ENCODE measurements around the gene ICE2.
"Not testable (repeated sequence)": the region's sequence is repeated elsewhere in the genome, so short reads cannot be mapped to it uniquely, and the experiment has no call there.

Gene ICE2

DNA sequence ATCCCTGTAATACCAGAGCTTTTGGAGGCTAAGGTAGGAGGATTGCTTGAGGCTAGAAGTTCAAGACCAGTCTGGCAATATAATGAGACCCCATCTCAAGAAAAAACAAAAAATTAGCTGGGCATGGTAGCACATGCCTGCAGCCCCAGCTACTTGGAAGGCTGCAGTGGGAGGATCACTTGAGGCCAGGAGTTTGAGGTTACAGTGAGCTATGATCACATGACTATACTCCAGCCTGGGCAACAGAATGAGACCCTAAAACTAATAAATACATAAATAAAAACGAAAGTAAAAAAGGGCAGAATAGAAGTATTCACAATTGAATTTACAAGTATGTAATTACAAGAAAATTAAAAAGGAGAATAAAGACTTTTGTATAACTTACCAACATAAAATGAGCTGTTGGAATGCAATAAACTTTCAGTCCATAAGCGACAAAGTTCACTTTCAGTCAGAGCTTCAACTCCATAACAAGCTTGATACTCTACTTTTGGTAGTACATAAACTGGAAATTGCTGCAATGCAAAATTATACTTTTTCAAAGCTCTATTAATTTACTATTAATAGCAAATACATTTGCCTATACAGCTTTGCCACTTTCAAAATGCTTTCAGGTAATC, 36.8 kb downstream of the ICE2 start:
- no peak for DNase-seq

DNA sequence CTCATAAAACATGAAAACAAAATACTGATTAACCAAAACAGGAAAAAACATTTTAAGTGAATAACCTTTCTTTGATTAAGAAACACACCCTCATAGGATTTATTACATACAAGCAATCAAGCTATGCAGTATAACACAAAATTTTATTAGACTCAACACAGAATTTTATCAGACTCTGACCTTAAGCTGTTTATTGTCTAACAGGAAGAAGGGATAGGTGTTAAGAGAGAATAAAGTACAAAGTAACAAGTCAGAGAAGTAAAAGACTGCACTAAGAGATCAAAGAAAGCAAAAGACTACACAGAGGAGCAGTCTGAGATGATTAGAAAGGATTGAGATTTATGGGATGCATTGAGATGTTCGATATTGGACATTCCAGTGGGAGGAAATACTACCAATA, 37.6 kb downstream of the ICE2 start:
- DNase-seq: no peak

GRCh38 chr15:60438646-60439045, 40.3 kb downstream of the ICE2 start:
- DNase-seq: no peak

- DNase-seq: no peak
Observed at GRCh38 chr15:60428935-60429334, 50.0 kb downstream of the ICE2 start.

DNA sequence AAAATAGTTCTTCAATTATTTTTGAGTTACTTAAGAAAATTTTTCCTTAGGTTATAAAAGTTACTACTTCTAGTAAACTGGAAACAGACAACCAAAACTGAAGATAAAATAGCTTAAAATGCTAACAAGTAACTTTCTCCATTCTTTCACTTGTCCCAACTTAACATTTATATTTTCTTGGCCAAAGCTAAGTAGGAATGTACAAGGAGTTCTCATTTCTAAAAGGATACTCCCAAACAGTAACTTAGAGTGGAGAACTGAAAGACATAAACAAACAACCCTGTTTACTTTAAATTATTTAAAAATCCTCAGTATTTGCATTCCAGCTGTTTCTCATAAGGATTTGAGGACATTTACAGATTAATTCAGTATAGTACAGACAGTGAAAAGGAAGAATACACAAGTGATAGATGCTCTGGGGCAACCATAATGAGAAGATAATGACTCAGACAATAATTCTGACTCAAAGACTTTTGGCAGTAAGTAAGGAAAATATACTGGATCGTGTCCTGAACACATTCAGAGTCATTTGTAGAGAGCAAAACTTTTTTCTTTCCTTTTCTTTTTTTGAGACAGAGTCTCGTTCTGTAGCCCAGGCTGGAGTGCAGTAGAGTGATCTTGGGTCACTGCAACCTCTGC, 52.0 kb downstream of the ICE2 start:
- no peak for DNase-seq

GRCh38 chr15:60425461-60425860, 53.5 kb downstream of the ICE2 start:
- DNase-seq: no peak

DNA sequence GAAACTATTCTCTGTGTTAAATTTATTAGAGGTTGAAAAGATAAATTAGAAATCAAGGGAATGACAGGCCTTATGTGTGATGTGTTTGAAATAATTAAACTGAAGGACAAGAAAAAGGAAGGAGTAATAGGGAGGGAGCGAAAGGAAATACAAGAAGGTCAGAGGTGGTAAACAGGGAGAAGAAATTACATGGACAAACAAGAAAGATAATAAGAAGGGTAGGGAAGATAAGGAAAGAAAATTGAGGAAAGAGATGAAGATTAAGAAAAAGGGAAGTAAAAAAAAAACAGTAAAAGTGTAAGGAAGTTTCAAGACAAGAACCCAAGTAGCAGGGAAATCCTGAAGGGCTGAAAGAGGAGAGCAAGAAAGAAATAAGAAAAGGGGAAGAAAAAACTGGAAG, 54.9 kb downstream of the ICE2 start:
- DNase-seq: no peak

- DNase-seq: no peak
Observed at GRCh38 chr15:60423537-60423936, 55.4 kb downstream of the ICE2 start.

DNA sequence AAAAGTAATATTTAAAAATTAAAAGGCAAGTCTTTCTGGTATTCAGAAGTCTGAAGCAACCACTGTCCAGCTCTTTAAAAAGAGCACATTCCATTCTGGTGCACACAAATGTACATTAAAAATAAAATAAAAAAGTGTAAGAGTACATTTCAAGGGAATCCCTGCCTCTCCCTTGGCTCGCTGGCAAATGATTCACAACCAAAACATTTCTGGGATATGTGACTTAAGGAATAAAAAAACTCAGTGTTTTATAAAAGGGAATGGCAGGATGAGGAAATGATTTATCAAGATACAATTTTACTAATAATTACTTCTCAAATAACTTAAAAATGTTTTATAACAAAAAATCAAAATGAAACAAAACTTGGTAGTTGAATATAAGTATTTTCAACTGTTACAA, 57.4 kb downstream of the ICE2 start:
- no peak for DNase-seq

DNA sequence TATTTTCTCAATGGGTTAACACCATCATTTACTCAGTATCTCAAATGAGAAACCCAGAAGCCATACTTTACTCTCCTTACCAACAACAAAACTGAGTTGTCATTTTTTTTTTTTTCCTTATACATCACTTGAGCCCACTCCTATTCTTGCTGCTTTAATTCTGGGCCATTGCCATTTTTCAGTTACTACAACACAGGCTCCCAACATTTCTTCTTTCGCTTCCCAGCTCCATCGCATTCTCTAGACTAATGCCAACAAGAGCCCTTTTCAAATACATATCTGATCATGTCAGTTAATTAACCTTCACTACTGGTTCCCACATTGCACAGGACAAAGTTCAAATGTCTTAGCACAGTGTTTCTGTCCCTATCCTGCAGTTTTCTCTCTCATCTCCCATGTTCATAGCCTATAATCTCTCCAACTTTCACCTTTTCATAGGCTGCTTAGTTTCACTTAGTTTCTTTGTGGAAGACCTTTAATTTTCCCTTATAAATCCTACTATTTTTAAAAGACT, 58.7 kb downstream of the ICE2 start:
- DNase-seq: no peak

DNA sequence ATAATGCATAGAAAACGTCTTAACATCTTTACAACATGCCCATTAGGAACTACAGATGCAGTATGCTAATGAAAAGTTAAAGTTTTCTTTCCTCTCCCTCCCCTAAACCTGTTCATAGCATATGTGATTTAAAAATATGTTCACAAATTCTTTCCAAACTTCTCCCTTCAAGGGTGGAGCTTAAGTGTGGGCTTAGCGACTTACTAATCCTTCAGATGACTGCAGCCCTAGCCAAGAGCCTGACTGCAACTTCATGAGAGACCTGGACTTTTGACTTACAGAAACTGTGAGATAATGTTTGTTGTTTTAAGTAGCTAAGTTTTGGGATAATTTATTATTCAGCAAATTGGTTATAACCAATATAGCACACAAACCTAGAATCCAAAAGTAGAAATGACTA, 59.2 kb downstream of the ICE2 start:
- no peak for DNase-seq

GRCh38 chr15:60418096-60418495, 60.8 kb downstream of the ICE2 start:
- DNase-seq: no peak

- DNase-seq: no peak
Observed at GRCh38 chr15:60417112-60417511, 61.8 kb downstream of the ICE2 start.

DNA sequence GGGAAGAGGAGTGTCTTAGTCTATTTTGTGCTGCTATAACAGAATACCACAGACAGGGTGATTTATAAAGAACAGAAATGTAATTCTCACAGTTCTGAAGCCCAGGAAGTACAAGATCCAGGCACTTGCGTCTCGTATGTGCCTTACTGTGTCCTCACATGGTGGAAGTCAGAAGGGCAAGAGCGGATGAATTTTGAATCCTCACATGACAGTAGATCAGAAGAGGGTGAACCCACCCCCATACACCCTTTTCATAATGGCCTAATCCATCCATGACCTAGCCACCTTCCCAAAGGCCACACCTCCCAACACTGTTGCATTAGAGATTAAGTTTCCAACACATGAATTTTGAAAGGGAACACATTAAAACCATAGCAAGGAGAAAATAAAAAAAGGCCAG, 62.5 kb downstream of the ICE2 start:
- DNase-seq: no peak

- DNase-seq: no peak
Observed at GRCh38 chr15:60414016-60414682, 64.8 kb downstream of the ICE2 start.

DNA sequence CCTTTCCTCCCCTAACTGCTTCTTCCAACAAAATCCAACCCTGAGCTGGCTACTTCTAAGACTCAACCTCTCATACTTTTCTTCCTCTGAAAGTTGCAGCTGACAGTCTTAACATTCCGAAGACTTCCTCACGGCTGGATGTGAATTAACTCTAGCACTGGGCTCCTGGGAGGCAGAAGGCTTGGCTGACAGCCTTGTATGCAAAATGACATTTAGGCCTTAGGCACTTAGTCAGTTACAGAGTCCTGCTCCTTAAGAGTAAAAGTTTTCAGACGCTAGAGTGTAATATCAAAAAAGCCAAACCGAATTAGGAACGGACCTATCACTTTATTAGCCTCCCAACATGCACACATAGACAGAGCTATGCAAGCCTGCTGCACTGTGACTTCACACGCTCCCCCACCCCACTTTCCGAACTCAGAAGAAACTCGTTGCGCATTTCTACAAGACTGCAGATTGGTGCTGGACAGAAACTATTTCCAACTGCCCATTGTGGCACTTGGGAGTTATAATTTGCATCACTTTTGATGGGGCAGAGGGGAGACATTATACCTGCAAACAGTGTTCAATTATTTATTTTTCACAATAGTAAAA, 65.6 kb downstream of the ICE2 start:
- DNase-seq: no peak

DNA sequence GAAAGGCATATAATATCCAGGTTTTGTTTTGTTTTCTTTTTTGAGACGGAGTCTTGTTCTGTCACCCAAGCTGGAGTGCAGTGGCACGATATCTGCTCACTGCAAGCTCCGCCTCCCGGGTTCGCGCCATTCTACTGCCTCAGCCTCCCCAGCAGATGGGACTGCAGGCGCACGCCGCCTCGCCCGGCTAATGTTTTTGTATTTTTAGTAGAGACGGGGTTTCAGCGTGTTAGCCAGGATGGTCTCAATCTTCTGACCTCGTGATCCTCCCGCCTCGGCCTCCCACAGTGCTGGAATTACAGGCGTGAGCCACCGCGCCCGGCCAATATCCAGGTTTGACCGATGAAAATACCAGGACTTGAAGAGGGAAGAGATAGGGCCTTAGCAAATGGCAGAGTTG, 66.1 kb downstream of the ICE2 start:
- DNase-seq: not testable (repeated sequence)

- DNase-seq: no peak
Observed at GRCh38 chr15:60411774-60412425, 67.0 kb downstream of the ICE2 start.

DNA sequence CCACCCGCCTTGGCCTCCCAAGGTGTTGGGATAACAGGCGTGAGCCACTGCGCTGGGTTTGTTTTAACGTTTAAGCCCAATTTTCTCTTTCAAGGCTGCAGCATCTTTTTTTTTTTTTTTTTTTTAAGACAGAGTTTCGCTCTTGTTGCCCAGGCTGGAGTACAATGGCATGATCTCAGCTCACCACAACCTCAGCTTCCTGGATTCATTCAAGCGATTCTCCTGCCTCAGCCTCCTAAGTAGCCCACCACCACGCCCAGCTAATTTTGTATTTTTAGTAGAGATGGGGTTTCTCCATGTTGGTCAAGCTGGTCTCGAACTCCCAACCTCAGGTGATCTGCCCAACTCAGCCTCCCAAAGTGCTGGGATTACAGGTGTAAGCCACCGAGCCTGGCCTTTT, 68.6 kb downstream of the ICE2 start:
- not testable (repeated sequence) for DNase-seq

GRCh38 chr15:60408463-60408981, 70.4 kb downstream of the ICE2 start:
- DNase-seq: no peak

DNA sequence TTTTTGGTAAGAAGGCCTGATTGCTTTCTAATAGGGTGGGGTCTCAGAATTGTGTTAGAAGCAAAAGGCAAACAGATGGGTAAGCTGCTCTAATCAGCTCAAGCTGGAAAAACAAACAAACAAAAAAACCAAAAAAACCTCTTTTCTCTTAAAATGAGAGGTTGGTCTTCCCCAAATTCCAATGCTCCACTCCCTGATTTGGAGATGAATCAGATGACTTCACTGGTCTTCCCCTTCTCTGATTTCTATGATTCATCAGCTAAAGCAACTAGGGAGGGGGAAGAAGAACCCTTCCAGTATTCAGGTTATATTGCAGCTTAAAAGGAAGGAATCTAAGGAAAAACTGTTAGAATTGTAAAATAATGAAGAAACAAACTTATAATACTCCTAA, 71.5 kb downstream of the ICE2 start:
- DNase-seq: no peak

GRCh38 chr15:60406513-60407414, 72.2 kb downstream of the ICE2 start:
- no peak for DNase-seq

All from activated gamma-delta T cell (primary cell).